K562 (cell line): ENCODE data around the gene TMEM14C. TPM values are rescaled to one million over a fixed set of nuclear protein-coding genes. Genes with fewer than 3 reads are reported as not detected.

Experiments used
- ASH1L ChIP-seq: fragments of 450-650 bp; IDR thresholded peaks from 2 replicates; pipeline ENCODE4 v1.6.1; 2018; ENCODE audit warnings: borderline replicate concordance, mild to moderate bottlenecking, low read depth; ENCODE audit not compliant: partially characterized antibody
- ETS2 ChIP-seq: IDR thresholded peaks from 2 replicates; pipeline ENCODE4 v1.6.1; 2016; ENCODE audit warnings: borderline replicate concordance, missing genetic modification characterization, mild to moderate bottlenecking, moderate library complexity, missing compliant biosample characterization; ENCODE audit not compliant: poor library complexity, severe bottlenecking
- FOS ChIP-seq: IDR thresholded peaks from 3 replicates; pipeline ENCODE4 v1.6.1; 2011; ENCODE audit not compliant: insufficient read length; ENCODE audit errors: extremely low read depth
- RBFOX2 ChIP-seq: fragments of 200-400 bp; formaldehyde crosslinking; IDR thresholded peaks from 2 replicates; pipeline ENCODE4 v1.6.1; 2017; ENCODE audit warnings: low read depth, mild to moderate bottlenecking, low read length, moderate library complexity
- polyA plus RNA-seq, 8 experiments: library from polyadenylated mRNA; depleted of rRNA in 4 of 8; stranded (reverse) in 5 of 8; unstranded in 3 of 8; fragments of >200 nt; fragmentation: Nextera tagmentation in 2 of 8; fragmentation: Illumina TruSeq in 1 of 8; extraction: Ambion mirVana in 2 of 8; extraction: Trizol in 1 of 8; gene quantifications; 2 replicates each; pipeline versions ENCODE4 v1.2.1 to v1.2.3, GENCODE V29; 2011 to 2014; ENCODE audit warnings: inconsistent platforms in 1 of 8, missing spikeins in 1 of 8
- total RNA-seq, 7 experiments: library from RNA; depleted of rRNA in 6 of 7; stranded (reverse); fragments of >200 nt in 6 of 7; fragmentation: Illumina TruSeq in 2 of 7; extraction: Trizol in 2 of 7; gene quantifications; 2 replicates each; pipeline versions ENCODE4 v1.2.1 to v1.2.3, GENCODE V29; 2011 to 2021; ENCODE audit warnings: low replicate concordance in 1 of 7
- TF ChIP-seq, protein P1 (sequence below): fragments of 450-650 bp; IDR thresholded peaks from 2 replicates; pipeline ENCODE4 v1.6.1; 2016; ENCODE audit warnings: low read depth

TMEM14C gene
- total and polyA plus RNA-seq, 9 of the 15 experiments (the other 6 are each of a cell fraction or from before 2014, with no cell fraction given) = 151 to 496 (median 263) TPM

GRCh38 chr6:10745116-10745515 lies 22.2 kb downstream of the TMEM14C start (continued):
- TF ChIP-seq, protein P1, sequence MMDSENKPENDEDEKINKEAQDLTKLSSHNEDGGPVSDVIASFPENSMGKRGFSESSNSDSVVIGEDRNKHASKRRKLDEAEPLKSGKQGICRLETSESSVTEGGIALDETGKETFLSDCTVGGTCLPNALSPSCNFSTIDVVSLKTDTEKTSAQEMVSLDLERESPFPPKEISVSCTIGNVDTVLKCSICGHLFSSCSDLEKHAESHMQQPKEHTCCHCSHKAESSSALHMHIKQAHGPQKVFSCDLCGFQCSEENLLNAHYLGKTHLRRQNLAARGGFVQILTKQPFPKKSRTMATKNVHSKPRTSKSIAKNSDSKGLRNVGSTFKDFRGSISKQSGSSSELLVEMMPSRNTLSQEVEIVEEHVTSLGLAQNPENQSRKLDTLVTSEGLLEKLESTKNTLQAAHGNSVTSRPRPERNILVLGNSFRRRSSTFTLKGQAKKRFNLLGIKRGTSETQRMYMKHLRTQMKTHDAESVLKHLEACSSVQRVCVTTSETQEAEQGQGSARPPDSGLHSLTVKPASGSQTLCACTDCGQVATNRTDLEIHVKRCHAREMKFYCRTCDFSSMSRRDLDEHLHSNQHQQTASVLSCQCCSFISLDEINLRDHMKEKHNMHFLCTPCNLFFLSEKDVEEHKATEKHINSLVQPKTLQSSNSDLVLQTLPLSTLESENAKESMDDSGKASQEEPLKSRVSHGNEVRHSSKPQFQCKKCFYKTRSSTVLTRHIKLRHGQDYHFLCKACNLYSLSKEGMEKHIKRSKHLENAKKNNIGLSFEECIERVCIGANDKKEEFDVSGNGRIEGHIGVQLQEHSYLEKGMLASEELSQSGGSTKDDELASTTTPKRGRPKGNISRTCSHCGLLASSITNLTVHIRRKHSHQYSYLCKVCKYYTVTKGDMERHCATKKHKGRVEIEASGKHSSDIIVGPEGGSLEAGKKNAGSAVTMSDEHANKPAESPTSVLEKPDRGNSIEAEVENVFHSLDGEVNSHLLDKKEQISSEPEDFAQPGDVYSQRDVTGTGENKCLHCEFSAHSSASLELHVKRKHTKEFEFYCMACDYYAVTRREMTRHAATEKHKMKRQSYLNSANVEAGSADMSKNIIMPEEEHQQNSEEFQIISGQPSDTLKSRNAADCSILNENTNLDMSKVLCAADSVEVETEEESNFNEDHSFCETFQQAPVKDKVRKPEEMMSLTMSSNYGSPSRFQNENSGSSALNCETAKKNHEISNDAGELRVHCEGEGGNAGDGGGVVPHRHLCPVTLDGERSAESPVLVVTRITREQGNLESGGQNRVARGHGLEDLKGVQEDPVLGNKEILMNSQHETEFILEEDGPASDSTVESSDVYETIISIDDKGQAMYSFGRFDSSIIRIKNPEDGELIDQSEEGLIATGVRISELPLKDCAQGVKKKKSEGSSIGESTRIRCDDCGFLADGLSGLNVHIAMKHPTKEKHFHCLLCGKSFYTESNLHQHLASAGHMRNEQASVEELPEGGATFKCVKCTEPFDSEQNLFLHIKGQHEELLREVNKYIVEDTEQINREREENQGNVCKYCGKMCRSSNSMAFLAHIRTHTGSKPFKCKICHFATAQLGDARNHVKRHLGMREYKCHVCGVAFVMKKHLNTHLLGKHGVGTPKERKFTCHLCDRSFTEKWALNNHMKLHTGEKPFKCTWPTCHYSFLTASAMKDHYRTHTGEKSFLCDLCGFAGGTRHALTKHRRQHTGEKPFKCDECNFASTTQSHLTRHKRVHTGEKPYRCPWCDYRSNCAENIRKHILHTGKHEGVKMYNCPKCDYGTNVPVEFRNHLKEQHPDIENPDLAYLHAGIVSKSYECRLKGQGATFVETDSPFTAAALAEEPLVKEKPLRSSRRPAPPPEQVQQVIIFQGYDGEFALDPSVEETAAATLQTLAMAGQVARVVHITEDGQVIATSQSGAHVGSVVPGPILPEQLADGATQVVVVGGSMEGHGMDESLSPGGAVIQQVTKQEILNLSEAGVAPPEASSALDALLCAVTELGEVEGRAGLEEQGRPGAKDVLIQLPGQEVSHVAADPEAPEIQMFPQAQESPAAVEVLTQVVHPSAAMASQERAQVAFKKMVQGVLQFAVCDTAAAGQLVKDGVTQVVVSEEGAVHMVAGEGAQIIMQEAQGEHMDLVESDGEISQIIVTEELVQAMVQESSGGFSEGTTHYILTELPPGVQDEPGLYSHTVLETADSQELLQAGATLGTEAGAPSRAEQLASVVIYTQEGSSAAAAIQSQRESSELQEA = no peak
- TF ChIP-seq ASH1L (no peak), RBFOX2 (no peak), ETS2 (tag) (no peak), FOS (no peak)
